Thyroid gland (tissue), 4 donors: ENCODE results near the gene CSNK1E.

Experiments
- POLR2A ChIP-seq, 2 donors: fragments of 450-650 bp; IDR thresholded peaks; one replicate each; pipeline ENCODE4 v1.6.1; 2017; ENCODE audit warnings: antibody characterized with exemption in 2 of 2, mild to moderate bottlenecking in 2 of 2, moderate library complexity in 1 of 2
- TF ChIP-seq, protein P1 (sequence below), 6 experiments: fragments of 200-600 bp in 3 of 6; fragments of 450-650 bp in 3 of 6; sonication (generic) in 3 of 6; IDR thresholded peaks; one replicate each; pipeline ENCODE4 v1.5.1; 2016 to 2019; ENCODE audit warnings: antibody characterized with exemption in 6 of 6, mild to moderate bottlenecking in 2 of 6, inconsistent platforms in 1 of 6, moderate library complexity in 1 of 6

DNA sequence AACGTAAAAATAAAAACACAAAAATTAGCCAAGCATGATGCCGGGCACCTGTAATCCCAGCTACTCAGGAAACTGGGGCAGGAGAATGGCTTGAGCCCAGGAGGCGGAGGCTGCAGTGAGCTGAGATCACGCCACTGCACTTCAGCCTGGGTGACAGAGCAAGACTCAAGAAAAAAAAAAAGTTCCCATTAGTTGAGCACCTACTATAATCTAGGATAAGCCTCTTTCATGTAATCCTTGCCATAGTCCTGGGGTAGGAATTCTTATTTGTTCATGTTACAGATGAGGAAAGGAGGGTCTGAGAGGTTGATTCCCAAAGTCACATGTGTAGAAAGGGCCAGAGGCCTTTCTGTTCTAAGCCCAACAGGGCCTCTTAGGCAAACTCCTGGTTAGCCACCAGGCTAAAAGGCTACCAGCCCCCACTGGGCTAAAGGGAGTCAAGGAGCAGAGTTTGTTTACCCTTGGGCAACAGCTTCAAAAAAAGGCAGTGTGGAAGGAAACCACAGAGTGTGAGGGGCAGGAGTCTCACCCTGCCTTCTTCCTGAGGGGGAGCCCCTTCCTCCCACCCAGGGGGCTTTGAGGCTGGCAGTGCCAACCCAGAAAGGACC is 21.6 kb upstream of the CSNK1E start:
- TF ChIP-seq, protein P1, sequence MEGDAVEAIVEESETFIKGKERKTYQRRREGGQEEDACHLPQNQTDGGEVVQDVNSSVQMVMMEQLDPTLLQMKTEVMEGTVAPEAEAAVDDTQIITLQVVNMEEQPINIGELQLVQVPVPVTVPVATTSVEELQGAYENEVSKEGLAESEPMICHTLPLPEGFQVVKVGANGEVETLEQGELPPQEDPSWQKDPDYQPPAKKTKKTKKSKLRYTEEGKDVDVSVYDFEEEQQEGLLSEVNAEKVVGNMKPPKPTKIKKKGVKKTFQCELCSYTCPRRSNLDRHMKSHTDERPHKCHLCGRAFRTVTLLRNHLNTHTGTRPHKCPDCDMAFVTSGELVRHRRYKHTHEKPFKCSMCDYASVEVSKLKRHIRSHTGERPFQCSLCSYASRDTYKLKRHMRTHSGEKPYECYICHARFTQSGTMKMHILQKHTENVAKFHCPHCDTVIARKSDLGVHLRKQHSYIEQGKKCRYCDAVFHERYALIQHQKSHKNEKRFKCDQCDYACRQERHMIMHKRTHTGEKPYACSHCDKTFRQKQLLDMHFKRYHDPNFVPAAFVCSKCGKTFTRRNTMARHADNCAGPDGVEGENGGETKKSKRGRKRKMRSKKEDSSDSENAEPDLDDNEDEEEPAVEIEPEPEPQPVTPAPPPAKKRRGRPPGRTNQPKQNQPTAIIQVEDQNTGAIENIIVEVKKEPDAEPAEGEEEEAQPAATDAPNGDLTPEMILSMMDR (IDR thresholded peaks at IDR 0.05): no peak
- TF ChIP-seq POLR2A (IDR thresholded peaks at IDR 0.05): no peak
